Peyer's patch (tissue), 4 donors: Measurements from ENCODE around the gene CACNA1S.

Experiments used
- POLR2A ChIP-seq, 2 donors: fragments of 450-650 bp; IDR thresholded peaks; one replicate each; pipeline ENCODE4 v1.5.1; 2017; ENCODE audit warnings: antibody characterized with exemption in 2 of 2, mild to moderate bottlenecking in 2 of 2, moderate library complexity in 2 of 2
- TF ChIP-seq, protein P1 (sequence below), 6 experiments: fragments of 450-650 bp in 4 of 6; fragments of 200-600 bp in 2 of 6; sonication (generic) in 1 of 6; IDR thresholded peaks; one replicate each; pipeline ENCODE4 v1.5.1; 2017 to 2019; ENCODE audit warnings: antibody characterized with exemption in 6 of 6, mild to moderate bottlenecking in 3 of 6, moderate library complexity in 1 of 6

DNA sequence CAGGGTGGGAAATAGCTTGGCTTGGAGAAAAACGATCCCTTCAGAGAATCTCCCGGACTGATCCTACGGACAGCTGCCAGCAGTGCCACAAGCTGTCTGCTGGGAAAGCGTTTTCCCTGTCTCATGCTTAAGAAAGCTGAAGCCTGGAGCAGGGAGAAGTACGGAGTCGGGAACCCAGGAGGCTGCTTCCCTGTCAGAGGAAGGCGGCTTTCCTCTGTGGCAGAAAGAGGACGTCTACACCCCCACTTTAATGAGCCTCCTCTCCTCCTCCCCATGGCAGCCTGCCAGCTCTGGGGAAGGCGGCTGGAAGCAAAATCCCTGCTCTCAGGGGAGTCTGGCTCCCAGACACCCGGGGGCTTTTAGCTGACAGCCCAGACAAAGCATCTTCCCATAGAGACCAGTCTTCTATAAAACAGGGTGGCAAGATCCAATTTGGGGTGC lies 96.0 kb downstream of the CACNA1S start:
- TF ChIP-seq, protein P1, sequence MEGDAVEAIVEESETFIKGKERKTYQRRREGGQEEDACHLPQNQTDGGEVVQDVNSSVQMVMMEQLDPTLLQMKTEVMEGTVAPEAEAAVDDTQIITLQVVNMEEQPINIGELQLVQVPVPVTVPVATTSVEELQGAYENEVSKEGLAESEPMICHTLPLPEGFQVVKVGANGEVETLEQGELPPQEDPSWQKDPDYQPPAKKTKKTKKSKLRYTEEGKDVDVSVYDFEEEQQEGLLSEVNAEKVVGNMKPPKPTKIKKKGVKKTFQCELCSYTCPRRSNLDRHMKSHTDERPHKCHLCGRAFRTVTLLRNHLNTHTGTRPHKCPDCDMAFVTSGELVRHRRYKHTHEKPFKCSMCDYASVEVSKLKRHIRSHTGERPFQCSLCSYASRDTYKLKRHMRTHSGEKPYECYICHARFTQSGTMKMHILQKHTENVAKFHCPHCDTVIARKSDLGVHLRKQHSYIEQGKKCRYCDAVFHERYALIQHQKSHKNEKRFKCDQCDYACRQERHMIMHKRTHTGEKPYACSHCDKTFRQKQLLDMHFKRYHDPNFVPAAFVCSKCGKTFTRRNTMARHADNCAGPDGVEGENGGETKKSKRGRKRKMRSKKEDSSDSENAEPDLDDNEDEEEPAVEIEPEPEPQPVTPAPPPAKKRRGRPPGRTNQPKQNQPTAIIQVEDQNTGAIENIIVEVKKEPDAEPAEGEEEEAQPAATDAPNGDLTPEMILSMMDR (IDR thresholded peaks at IDR 0.05), result no peak
- TF ChIP-seq POLR2A (IDR thresholded peaks at IDR 0.05), result no peak
